Midbrain (tissue), 1 donor: ENCODE data around the gene AFDN.

Source experiments
- DNase-seq: peaks from one replicate; lab custom pipeline; 2025; lab: John Stamatoyannopoulos, UW

Gene AFDN

DNA sequence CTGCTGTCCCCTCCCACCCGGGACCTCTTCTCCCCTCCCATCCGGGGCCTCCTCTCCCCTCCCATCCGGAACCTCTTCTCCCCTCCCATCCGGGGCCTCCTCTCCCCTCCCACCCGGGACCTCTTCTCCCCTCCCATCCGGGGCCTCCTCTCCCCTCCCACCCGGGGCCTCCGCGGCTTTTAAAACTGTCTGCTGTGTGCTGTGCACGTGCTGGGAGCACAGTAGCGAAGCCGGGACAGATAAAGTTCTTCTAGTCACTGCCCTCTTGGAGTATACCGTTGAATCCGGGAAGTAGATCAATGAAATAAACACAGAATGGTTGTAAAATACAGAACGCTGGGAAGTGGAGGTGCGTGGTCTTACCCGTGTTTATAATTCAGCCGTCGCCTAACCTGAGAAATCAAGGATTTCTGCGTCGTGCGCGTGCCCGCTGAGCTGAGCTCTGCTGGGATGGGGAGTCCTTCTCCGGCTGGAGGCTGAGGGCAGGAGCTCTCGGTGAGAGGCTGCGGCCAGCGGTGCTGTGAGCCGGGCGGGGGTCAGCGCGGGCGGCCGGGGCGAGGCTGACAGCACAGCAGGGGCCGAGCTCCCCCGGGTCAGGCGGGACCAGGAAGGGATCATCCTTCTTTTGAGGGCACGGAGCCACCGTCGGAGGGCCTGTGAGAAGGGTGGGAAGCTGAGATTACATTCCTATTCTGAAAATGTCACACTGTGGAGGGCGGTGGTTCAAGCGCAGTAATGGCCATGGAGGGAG, 151.2 kb downstream of the AFDN start:
- DNase-seq = no peak

DNA sequence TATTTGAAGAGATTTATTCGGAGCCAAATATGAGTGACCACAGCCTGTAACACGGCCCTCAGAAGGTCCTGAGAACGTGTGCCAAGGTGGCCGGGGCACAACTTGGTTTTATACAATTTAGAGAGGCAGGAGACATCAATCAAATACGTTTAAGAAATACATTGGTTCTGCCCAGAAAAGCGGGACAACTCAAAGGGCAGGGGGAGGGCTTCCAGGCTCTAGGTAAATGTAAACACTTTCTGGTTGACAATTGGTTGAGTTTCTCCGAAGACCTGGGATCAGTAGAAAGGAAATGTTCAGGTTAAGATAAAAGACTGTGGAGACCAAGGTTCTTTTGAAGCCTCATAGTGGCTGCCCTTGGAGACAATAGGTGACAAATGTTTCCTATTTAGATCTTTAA, 151.9 kb downstream of the AFDN start:
- DNase-seq = no peak

- no peak for DNase-seq
Observed at GRCh38 chr6:167979436-167980139, 152.9 kb downstream of the AFDN start.

GRCh38 chr6:167980911-167981580, 154.3 kb downstream of the AFDN start:
- no peak for DNase-seq

DNA sequence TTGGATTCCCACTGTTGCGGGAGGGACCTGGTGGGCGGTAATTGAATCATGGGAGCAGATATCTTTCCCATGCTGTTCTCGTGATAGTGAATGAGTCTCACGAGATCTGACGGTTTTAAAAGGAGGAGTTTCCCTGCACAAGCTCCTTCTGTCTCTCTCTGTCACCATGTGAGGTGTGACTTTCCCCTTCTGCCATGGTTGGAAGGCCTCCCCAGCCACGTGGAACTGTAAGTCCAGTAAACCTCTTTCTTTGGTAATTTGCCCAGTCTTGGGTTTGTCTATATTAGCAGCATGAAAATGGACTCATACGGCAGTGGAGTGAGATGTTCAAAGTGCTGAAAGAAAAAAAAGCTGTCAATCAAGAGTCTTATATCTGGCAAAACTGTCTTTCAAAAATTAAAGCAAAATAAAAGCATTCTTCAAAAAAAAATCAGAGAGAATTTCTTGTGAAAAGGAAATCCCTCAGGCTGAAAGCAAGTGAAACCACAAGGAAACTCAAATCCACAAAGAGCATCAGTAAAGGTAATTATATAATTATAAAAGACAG, 155.3 kb downstream of the AFDN start:
- DNase-seq = no peak

- no peak for DNase-seq
Observed at GRCh38 chr6:167984144-167984719, 157.5 kb downstream of the AFDN start.

DNA sequence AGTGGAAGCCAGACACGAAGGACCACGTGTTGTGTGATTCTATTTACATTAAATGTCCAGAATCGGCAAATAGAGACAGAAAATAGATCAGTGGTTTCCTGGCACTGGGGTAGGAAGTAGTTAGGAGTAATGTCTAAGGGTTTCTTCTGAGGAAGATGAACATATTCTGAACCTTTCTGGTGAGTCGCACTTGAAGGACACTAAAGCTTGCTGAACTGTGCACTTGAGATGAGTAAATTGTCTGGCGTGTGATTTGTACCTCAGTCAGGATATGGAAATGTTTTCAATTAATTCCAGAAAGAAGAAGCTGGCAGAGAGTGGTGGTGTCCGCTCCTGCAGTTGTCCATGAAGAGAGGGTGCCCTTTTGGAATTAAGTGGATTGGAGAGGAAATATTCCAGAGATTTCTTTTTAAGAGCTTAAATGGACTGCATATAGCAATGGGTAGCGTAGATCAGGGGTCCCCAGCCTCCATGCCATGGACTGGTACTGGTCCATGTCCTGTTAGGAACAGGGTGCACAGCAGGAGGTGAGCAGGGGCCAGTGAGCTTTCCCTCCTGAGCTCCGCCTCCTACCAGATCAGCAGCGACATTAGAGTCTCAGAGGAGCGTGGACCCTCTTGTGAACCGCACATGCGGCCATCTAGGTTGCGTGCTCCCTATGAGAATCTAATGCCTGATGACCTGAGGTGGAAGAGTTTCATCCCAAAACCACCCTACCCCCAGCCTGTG, 158.3 kb downstream of the AFDN start:
- no peak for DNase-seq

DNA sequence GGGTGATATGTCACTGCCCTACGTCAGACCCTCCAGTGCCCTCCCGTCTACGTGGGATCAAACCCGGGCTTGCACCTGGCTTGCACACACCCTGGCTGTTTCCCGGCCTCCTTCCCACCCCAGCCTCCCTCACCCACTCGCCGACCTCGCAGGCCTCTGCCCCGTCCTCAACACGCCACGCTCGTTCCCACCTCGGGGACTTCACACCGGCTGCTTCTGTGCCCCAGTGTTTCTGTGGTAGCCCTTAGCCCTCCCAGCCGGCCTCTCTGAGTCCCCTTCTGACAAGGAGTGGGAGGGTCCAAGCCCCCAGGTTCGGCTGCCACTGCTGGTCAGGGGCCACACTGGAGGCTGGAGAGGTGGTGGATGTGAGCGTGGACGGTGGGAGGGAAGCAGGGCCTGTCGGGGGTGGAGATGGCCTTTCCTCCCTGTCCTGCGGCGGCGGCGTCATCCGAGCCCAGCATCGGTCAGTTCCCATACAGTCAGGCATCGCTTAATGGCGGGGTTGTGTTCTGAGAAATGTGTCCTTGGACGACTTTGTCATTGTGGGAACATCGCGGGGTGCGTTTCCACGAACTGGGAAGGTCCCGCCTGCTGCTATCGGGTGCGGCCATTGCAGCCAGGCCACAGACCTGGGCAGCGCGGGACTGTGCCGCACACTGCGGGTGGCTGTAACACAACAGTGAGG, 159.3 kb downstream of the AFDN start:
- DNase-seq = no peak

- DNase-seq = no peak
Observed at GRCh38 chr6:167987396-167988153, 160.9 kb downstream of the AFDN start.

DNA sequence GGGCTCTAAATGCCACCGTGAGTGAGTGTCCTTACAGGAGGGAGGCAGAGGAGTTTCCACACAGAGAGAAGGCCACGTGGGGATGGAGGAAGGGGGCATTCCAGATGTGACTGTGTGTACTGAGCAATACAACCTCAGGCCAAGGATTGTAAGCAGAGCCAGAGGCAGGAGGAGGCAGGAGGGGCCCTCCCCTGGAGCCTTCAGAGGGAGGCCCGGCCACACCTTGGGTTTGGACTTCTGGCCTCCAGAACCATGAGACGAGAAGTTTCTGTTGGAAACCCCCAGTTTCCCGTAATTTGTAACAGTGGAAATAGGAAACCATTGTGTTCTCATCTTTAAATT, 161.4 kb downstream of the AFDN start:
- DNase-seq = no peak

DNA sequence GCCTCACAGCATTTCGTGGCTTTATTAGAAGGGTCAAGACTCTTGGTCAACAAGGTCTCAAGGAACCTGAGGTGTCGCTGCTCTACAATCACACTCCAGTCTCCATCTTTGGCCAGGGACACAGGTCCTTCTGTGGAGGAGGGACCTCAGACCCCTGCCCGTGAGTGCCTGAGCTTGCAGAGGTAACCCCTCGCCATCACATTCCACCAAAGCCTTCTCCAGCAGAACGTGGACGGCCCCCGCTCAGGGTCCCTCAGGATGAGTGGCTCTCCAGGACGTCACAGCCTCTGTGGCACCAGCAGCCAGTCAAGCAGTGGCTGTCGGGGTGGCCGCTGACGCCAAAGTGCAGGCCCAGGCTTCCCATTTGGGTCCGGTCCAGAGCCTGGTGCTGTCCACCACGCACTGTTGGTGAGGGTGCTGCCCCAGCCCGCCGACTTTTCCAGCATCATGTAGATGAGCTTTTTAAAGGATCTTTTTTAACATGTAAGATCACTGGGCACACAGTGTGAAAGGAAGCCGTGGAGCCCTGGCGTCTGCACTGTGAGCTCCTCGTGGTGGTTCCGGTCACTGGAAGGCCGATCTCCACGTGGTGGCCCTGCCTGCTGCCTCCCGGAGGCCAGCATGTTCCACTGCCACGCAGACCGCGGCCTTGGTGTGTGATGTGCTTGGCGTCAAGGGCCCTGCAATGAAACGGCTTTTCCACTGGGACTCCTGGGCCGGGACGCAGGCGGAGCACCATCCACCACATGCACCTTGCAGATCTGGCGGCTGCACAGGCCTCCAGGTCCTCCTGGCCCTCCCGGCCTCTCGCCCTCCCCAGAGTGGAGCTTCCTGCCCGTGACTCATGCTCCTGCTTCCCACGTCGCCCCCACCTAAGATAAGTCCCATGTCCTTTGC, 162.5 kb downstream of the AFDN start:
- no peak for DNase-seq

DNA sequence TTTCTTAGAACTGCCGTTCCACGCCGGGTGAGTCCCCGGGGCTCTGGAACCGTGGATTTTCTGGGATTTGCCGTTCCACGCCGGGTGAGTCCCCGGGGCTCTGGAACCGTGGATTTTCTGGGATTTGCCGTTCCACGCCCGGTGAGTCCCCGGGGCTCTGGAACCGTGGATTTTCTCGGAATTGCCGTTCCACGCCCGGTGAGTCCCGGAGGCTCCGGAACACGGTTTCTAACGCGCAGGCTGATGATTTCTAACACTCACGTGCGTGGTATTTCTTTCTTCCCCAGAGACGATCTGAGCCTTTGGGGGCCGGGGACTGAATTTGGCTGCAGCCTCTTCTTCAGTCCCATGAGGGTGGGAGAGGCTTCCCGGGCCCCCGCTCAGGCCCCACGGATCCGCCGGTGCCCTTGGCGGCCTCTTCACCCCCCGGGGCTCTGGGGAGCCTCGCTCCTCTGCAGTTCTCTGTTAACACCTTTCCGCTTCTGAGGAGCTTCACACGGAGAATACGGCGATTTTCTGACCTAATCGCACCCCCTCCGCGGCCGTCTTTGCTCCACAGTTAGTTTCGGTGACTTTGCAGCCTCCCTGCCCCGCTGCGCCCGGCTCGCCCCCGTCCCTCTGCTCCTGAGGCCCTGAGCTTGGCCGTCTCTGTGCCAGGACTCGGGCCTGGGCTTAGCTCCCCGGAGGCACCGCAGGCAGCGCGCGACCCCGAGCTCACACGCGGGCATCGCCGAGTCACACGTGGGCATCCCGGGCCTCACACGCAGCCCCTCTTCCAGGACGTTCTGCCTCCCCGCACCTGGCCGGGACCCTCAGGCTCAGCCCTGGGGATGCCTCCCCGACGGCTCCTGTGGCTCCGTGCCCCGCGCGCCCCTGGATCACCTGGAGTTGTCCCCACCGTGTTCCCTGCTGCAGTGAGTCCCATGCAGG, 163.6 kb downstream of the AFDN start:
- no peak for DNase-seq

DNA sequence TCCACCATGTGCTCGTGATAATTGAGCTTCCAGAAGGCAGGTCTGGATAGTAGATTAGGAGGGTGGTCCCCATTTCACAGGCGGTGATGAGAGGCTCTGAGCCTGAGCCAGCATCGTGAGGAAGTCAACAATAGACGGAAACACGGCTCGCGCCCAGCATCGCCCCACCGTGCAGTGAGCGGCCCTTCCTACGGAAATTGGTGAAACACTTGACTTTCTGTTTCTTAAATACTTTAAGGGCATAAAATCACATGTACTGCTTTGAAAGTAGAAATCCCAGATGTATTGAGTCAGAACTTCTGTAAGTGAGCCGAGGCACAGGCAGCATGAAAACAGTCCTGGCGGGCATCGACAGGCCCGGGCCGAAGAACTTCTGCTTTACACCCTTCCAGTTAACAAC, 166.5 kb downstream of the AFDN start:
- no peak for DNase-seq

GRCh38 chr6:167993831-167994230, 167.1 kb downstream of the AFDN start:
- no peak for DNase-seq

- no peak for DNase-seq
Observed at GRCh38 chr6:167995302-167995701, 168.6 kb downstream of the AFDN start.

DNA sequence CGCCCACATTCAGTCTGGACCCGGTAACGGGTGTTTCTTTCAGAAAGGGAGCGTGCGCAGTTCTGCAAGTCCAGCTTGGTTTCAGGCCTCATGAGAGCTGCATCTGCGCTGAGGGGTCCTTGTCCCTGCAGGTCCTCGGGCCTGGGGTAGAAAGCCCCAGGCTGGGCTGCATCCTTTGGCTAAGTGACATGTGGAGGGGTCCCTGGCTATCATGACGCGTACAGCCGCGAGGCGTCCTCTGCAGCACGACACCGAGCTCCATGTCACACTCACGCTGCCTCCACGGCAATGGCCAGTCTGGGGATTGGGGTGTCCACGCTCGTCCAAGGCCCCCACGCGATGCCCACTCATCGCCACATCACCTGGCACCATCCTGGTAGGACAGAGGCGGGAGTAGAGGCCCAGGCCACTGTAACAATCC, 169.0 kb downstream of the AFDN start:
- no peak for DNase-seq

DNA sequence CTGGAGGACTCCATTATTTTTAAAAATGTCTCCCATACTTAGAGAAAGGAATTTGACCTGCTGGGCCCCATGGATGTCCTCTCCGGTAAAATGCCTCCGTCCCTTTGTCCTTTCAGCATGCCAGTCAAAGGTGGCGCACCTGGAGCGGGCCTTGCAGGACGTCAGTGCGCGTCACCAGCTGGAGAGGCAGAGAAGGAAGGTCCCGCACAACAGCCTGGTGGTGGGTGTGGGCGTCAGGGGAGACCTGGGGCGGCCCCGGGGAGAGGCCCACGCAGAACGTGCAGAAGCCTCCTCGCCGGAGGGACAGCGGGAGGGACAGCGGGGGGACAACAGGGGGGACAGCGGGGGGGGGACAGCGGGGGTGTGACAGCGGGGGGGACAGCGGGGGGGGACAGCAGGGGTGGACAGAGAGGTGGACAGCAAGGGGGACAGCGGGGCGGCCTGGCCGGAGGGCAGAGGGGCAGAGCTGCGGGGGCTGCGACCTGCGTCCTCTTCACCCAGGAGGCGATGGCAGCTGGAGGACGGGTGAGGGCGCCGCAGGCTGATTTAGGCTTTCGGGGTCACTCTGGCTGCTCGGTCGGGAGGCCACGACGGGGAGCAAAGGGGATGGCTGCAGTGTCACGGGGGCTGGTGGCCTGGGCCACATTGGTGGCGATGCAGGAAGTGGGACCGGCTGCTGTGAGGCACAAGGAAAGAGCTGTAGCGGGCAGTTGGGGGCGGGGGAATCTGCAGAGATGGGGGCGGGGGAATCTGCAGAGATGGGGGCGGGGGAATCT, 169.9 kb downstream of the AFDN start:
- no peak for DNase-seq

- DNase-seq = no peak
Observed at GRCh38 chr6:167997642-167998041, 170.9 kb downstream of the AFDN start, which contains the start of gene KIF25. KIF25 (plus strand) TSS chr6:167997671; CDS start chr6:168029586, 31,915 bp downstream.
